Measurements from ENCODE around the gene PAK1. TPM values are rescaled to one million over a fixed set of nuclear protein-coding genes. Genes with fewer than 3 reads are reported as not detected.
A peak's percentile ranks its signal among the peaks of the same experiment; 100 is the strongest.

Gene PAK1
- 28.2 TPM for total RNA-seq
- long read RNA-seq, transcript PAK1-202 (15 exons, 3,737 nt) = major isoform, 10 of 45 reads
- long read RNA-seq, partial matches to known transcripts = 4 of 45 reads
- long read RNA-seq, other reads (novel, unspliced or antisense) = 30 of 45 reads

DNA sequence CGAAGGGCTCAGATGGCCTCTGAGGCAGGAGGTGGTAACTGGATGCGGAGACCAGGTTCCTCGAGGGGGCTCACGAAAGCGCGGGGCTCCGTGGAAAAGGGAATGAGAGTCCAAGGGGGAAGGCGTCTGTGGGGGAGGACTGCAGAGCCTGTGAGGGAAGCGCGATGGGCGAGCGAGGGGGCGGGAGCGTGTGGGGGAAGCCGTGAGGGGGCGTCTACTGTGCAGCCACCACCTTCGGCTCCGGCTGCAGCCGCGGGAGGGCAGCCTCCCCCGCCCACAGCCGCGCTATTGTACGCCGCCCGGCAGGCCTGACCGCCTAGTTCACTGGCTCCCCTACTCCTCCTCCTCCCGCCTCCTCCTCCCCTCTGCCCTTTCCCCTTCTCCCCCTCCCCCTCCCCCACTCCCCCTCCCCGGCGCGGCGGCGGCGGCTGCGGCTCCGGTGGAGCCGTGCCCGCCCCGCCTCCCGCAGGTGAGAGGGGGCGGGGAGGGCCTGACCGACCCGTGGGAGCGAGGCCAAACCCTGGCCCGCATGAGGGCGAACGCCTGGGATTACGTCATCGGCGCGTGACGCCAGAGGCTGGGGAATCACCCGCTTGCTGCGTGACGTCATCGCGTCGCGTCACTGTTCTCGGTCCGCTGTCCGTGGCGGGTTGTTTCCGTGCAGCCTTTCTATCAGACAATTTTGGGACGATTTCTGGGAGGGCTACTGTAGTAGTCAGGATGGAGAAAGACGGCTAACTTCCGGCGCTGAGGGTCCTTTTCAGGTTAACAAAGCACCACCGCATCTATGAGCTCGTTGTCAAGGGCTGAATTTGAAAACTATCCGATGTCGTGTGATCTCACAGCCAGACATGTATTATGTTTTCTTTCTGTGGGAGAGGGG lies at the start of gene PAK1:
TSS of gene PAK1 (minus strand) at position 294 of the 883 bp plus-strand sequence. CDS start 81,574 bp downstream, outside the sequence.
- peak within 1 kb of the TSS; percentile 65 for H3K4me3 ChIP-seq
- intact Hi-C loops (cut with DNase I) = no loop called here
- no peaks in the 10 kb centered on the region for H3K36me3 ChIP-seq
- H3K27me3 ChIP-seq = no peaks in the 10 kb centered on the region
- H3K9me3 ChIP-seq = no peaks in the 10 kb centered on the region
- ATAC-seq = peak; percentile 91
- peak; percentile 95 for DNase-seq
- TF ChIP-seq, protein P1, sequence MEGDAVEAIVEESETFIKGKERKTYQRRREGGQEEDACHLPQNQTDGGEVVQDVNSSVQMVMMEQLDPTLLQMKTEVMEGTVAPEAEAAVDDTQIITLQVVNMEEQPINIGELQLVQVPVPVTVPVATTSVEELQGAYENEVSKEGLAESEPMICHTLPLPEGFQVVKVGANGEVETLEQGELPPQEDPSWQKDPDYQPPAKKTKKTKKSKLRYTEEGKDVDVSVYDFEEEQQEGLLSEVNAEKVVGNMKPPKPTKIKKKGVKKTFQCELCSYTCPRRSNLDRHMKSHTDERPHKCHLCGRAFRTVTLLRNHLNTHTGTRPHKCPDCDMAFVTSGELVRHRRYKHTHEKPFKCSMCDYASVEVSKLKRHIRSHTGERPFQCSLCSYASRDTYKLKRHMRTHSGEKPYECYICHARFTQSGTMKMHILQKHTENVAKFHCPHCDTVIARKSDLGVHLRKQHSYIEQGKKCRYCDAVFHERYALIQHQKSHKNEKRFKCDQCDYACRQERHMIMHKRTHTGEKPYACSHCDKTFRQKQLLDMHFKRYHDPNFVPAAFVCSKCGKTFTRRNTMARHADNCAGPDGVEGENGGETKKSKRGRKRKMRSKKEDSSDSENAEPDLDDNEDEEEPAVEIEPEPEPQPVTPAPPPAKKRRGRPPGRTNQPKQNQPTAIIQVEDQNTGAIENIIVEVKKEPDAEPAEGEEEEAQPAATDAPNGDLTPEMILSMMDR (IDR thresholded peaks at IDR 0.05) = no peak
- peak within 1 kb of the TSS; percentile 78 for H3K27ac ChIP-seq
- peaks cover 3% of the 10 kb centered on the region for H3K4me1 ChIP-seq

DNA sequence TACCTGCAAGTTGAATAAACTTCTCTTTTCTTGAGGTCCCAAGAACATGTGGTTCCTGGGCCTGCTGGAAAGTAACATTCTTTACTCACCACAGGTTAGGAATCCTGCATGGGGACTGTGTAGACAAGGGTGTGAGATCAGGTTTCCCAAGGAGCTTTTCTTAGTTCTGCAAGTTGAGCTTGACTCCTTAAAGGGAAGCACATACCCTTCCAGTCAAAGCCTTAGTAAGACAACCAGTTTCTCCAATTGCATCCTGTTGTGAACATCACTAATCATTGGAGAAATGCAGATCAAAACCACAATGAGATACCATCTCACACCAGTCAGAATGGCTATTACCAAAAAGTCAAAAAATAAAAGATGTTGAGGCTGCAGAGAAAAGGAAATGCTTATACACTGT lies 48.3 kb upstream of the PAK1 start:
- no peaks in the 10 kb centered on the region for H3K4me1 ChIP-seq
- no peaks in the 10 kb centered on the region for H3K36me3 ChIP-seq
- TF ChIP-seq, protein P1 (IDR thresholded peaks at IDR 0.05) = no peak
- H3K27ac ChIP-seq = no peak overlapping the region
- ATAC-seq (no peak), DNase-seq (no peak)
- no peaks in the 10 kb centered on the region for H3K27me3 ChIP-seq
- no peaks in the 10 kb centered on the region for H3K9me3 ChIP-seq
- no peak overlapping the region for H3K4me3 ChIP-seq
- intact Hi-C loops (cut with DNase I) = no loop called here

DNA sequence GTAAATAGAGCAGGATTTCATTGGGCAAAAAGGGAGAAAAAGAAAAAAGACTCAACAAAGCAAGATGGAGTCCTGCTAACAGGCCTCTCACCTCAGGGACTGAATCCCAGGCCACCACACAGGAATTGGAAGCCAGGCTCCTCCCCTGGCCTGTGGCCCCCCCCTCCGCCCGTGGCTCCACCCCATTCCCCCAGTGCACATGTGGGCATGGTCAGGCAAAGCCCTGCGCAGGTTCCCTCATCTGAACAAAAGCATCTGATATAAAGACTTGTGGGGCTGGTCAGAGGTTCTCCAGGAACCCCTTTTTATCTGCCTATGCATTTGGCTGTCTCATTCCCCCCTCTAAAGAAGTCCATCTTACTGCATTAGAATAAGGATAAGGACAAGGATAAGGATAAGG lies 46.0 kb upstream of the PAK1 start:
- H3K27me3 ChIP-seq = no peaks in the 10 kb centered on the region
- no peak overlapping the region for H3K27ac ChIP-seq
- TF ChIP-seq, protein P1 (IDR thresholded peaks at IDR 0.05) = no peak
- ATAC-seq (no peak), DNase-seq (no peak)
- H3K36me3 ChIP-seq = no peaks in the 10 kb centered on the region
- no peak overlapping the region for H3K4me3 ChIP-seq
- H3K9me3 ChIP-seq = no peaks in the 10 kb centered on the region
- no peaks in the 10 kb centered on the region for H3K4me1 ChIP-seq
- intact Hi-C loops (cut with DNase I) = no loop called here

DNA sequence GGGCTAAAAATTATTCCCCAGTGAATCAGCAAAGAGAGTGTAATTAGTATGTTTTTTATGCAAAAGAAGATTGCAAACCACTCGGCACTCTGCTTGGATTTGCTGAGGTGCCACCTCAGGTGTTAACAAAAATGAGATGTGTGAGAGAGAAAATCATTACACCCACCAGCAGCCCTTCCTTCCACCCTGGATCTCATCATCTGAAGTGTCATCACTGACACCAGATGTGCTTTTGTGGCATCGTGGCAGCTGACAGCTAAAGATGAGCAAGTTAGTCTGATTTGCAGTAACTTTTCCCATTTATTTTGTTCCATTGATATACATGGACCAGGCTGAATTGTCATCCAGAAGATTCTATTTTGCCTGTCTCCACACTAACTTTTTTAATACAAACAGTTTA lies 44.6 kb upstream of the PAK1 start:
- H3K27ac ChIP-seq = no peak overlapping the region
- intact Hi-C loops (cut with DNase I) = no loop called here
- ATAC-seq (no peak), DNase-seq (no peak)
- H3K9me3 ChIP-seq = no peaks in the 10 kb centered on the region
- TF ChIP-seq, protein P1 (IDR thresholded peaks at IDR 0.05) = no peak
- H3K27me3 ChIP-seq = no peaks in the 10 kb centered on the region
- H3K4me3 ChIP-seq = no peak overlapping the region
- no peaks in the 10 kb centered on the region for H3K4me1 ChIP-seq
- no peaks in the 10 kb centered on the region for H3K36me3 ChIP-seq

DNA sequence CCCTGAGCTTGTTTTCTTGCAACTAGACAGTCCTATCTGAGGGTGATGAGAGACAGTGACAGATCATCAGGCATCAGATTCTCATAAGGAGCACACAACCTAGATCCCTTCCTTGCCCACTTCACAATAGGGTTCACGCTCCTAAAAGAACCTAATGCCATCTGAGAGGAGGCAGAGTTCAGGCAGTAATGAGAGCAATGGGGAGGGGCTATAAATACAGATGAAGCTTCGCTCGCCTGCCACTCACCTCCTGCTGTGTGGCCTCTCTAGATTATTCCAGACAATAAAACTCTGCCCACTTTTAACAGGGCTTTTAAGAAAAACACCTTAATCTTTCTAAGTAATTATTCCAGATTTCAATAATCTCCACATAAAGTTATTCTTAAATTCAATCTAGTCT lies 43.9 kb upstream of the PAK1 start:
- no peak for ATAC-seq
- Histone ChIP-seq H3K9me3 (no peaks in the 10 kb centered on the region), H3K4me1 (no peaks in the 10 kb centered on the region), H3K27me3 (no peaks in the 10 kb centered on the region), H3K36me3 (no peaks in the 10 kb centered on the region), H3K4me3 (no peak overlapping the region), H3K27ac (no peak overlapping the region)
- no peak for DNase-seq
- intact Hi-C loops (cut with DNase I) = no loop called here
- TF ChIP-seq, protein P1 (IDR thresholded peaks at IDR 0.05) = no peak
